GM23338 (cell line): ENCODE results near the gene FOXJ3. TPM values are rescaled to one million over a fixed set of nuclear protein-coding genes. Genes with fewer than 3 reads are reported as not detected.
A peak's percentile ranks its signal among the peaks of the same experiment; 100 is the strongest.

ENCODE experiments used
- ATAC-seq: fragments of 200-7000 bp; cut with Tn5 transposase; 3 replicates; pipeline ENCODE4 v1.9.1; 2020
- DNase-seq: peaks from one replicate; pipeline ENCODE4 v3.0.0-alpha.2; 2015; ENCODE audit warnings: low spot score
- H2AFZ ChIP-seq: fragments of 200-600 bp; sonication (generic); 2 replicates; pipeline ENCODE4 v1.8.0; 2016; ENCODE audit warnings: antibody characterized with exemption, mild to moderate bottlenecking, moderate library complexity
- H3F3A ChIP-seq: fragments of 200-600 bp; sonication (generic); replicated peaks from 2 replicates; pipeline ENCODE4 v1.8.0; 2017; ENCODE audit warnings: antibody characterized with exemption, mixed run types, low read depth
- H3K27ac ChIP-seq: fragments of 200-600 bp; sonication (generic); 2 replicates; pipeline ENCODE4 v1.6.1; 2016; ENCODE audit warnings: low read depth
- H3K27me3 ChIP-seq: fragments of 200-600 bp; sonication (generic); 2 replicates; pipeline ENCODE4 v1.8.0; 2016; ENCODE audit warnings: mild to moderate bottlenecking, mixed run types, moderate library complexity; ENCODE audit not compliant: insufficient read depth
- H3K36me3 ChIP-seq: fragments of 200-600 bp; sonication (generic); 2 replicates; pipeline ENCODE4 v1.8.0; 2016; ENCODE audit warnings: mild to moderate bottlenecking; ENCODE audit not compliant: insufficient read depth
- H3K4me1 ChIP-seq: fragments of 200-600 bp; sonication (generic); 2 replicates; pipeline ENCODE4 v1.8.0; 2016; ENCODE audit warnings: mild to moderate bottlenecking, moderate library complexity; ENCODE audit not compliant: insufficient read depth
- H3K4me2 ChIP-seq: fragments of 200-600 bp; sonication (generic); 2 replicates; pipeline ENCODE4 v1.7.1; 2017; ENCODE audit warnings: mixed run types
- H3K4me3 ChIP-seq: fragments of 200-600 bp; sonication (generic); 2 replicates; pipeline ENCODE4 v1.6.1; 2016; ENCODE audit warnings: mixed run types
- H3K79me2 ChIP-seq: fragments of 200-600 bp; sonication (generic); replicated peaks from 2 replicates; pipeline ENCODE4 v1.8.0; 2017; ENCODE audit warnings: mild to moderate bottlenecking; ENCODE audit not compliant: insufficient read depth
- H3K9me2 ChIP-seq: fragments of 200-600 bp; sonication (generic); 2 replicates; pipeline ENCODE4 v1.8.0; 2017; ENCODE audit not compliant: insufficient read depth
- H4K20me1 ChIP-seq: fragments of 200-600 bp; sonication (generic); replicated peaks from 2 replicates; pipeline ENCODE4 v1.8.0; 2017; ENCODE audit warnings: mild to moderate bottlenecking; ENCODE audit not compliant: insufficient read depth
- H3K27ac Mint-ChIP-seq: 2 replicates; pipeline ENCODE4 v1.8.0; 2020; ENCODE audit warnings: inconsistent platforms, mild to moderate bottlenecking, moderate library complexity, mixed read lengths
- H3K27me3 Mint-ChIP-seq: 3 replicates; pipeline ENCODE4 v1.8.0; 2022; ENCODE audit warnings: low read depth, mild to moderate bottlenecking, moderate library complexity, mixed read lengths, inconsistent platforms; ENCODE audit not compliant: insufficient read depth, poor library complexity
- H3K36me3 Mint-ChIP-seq: 3 replicates; pipeline ENCODE4 v1.8.0; 2021; ENCODE audit warnings: low read depth, mild to moderate bottlenecking, inconsistent platforms, moderate library complexity, mixed read lengths
- H3K4me1 Mint-ChIP-seq: 3 replicates; pipeline ENCODE4 v1.8.0; 2020; ENCODE audit warnings: mild to moderate bottlenecking, inconsistent platforms, mixed read lengths
- H3K4me3 Mint-ChIP-seq: 3 replicates; pipeline ENCODE4 v1.8.0; 2021; ENCODE audit warnings: moderate library complexity, mild to moderate bottlenecking, inconsistent platforms, mixed read lengths
- H3K9me3 Mint-ChIP-seq: 3 replicates; pipeline ENCODE4 v1.8.0; 2020; ENCODE audit warnings: moderate library complexity, mild to moderate bottlenecking, inconsistent platforms, mixed read lengths
- CREB1 ChIP-seq: fragments of 250-450 bp; sonication (Bioruptor Pico); IDR thresholded peaks from 2 replicates; pipeline ENCODE4 v1.5.0; 2020; ENCODE audit warnings: low read depth, mild to moderate bottlenecking, moderate library complexity
- EZH2 ChIP-seq: fragments of 200-600 bp; sonication (generic); IDR thresholded peaks from one replicate; pipeline ENCODE4 v1.8.0; 2017; ENCODE audit warnings: antibody characterized with exemption, mild to moderate bottlenecking, low read depth; ENCODE audit not compliant: unreplicated experiment
- EZH2phosphoT487 ChIP-seq: fragments of 200-600 bp; sonication (generic); IDR thresholded peaks from one replicate; pipeline ENCODE4 v1.8.1; 2018; ENCODE audit warnings: antibody characterized with exemption; ENCODE audit not compliant: unreplicated experiment
- JUNB ChIP-seq: IDR thresholded peaks from one replicate; pipeline ENCODE4 v1.6.1; 2016; ENCODE audit warnings: antibody characterized with exemption; ENCODE audit not compliant: unreplicated experiment
- NANOG ChIP-seq: IDR thresholded peaks from 2 replicates; pipeline ENCODE4 v1.6.1; 2016; ENCODE audit warnings: antibody characterized with exemption, borderline replicate concordance
- POLR2AphosphoS5 ChIP-seq: IDR thresholded peaks from 2 replicates; pipeline ENCODE4 v1.6.1; 2016; ENCODE audit warnings: antibody characterized with exemption, low read depth
- STAT1 ChIP-seq: IDR thresholded peaks from one replicate; pipeline ENCODE4 v1.6.1; 2016; ENCODE audit warnings: antibody characterized with exemption; ENCODE audit not compliant: unreplicated experiment
- ZNF114 ChIP-seq: fragments of 250-450 bp; sonication (Bioruptor Pico); IDR thresholded peaks from 2 replicates; pipeline ENCODE4 v1.5.0; 2020; ENCODE audit warnings: mild to moderate bottlenecking, moderate library complexity
- ZNF331 ChIP-seq: fragments of 250-450 bp; sonication (Bioruptor Pico); IDR thresholded peaks from 2 replicates; pipeline ENCODE4 v1.5.0; 2020; ENCODE audit warnings: low read depth, mild to moderate bottlenecking, moderate library complexity
- polyA plus RNA-seq: library from polyadenylated mRNA; unstranded; fragments of >200 nt; fragmentation: Nextera tagmentation; extraction: Ambion mirVana; gene quantifications from 2 replicates; pipeline ENCODE4 v1.2.1, GENCODE V29; 2016
- total RNA-seq: library from RNA; depleted of rRNA; stranded (reverse); fragments of >200 nt; shearing (Covaris generic); gene quantifications from 2 replicates; pipeline ENCODE4 v1.2.3, GENCODE V29; 2014
- TF ChIP-seq, protein P1 (sequence below): IDR thresholded peaks from 2 replicates; pipeline ENCODE4 v1.6.1; 2016; ENCODE audit warnings: antibody characterized with exemption
- TF ChIP-seq, protein P2 (sequence below): fragments of 250-450 bp; sonication (Bioruptor Pico); IDR thresholded peaks from 2 replicates; pipeline ENCODE4 v1.5.0; 2020; ENCODE audit warnings: mild to moderate bottlenecking, moderate library complexity
- TF ChIP-seq, protein P3 (sequence below), 2 experiments: fragments of 200-600 bp in 1 of 2; sonication (generic) in 1 of 2; conservative IDR thresholded peaks; 2 replicates each; pipeline versions ENCODE4 v1.5.1 to v1.6.1; 2016 to 2017; ENCODE audit warnings: antibody characterized with exemption in 2 of 2, low read depth in 2 of 2, mild to moderate bottlenecking in 2 of 2, moderate library complexity in 1 of 2
- TF ChIP-seq, protein P4 (sequence below): IDR thresholded peaks from one replicate; pipeline ENCODE4 v1.6.1; 2018; ENCODE audit warnings: antibody characterized with exemption; ENCODE audit not compliant: unreplicated experiment

FOXJ3 gene
- total and polyA plus RNA-seq, 2 experiments from 2014 or later, result 36.6 to 53.3 TPM

DNA sequence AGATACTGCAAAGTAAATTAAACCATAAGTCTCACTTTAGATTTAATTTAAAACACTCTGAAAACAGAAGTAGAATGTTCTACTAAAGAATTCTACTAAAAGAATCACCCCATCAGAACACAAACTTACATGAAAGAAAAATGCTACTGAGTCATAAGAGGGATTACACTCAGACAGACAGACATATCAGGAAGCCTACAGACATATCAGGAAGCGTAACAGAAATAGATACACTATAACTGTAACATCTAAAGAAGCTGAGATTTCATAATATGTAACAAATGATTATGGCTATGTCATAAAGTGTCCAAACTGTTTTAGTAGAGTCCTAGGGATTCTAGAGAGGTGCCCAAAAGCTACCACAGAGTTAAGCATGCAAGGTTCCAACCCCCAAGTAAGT lies 23.9 kb downstream of the FOXJ3 start:
- Histone ChIP-seq H3K36me3 (peaks cover 4% of the 10 kb centered on the region; the same call in 1 of the 2 replicates), H4K20me1 (peaks cover 70% of the 10 kb centered on the region), H3F3A (no peaks in the 10 kb centered on the region), H3K27ac (no peak overlapping the region), H3K27me3 (no peaks in the 10 kb centered on the region), H3K4me1 (no peaks in the 10 kb centered on the region), H2AFZ (no peak overlapping the region), H3K79me2 (peaks cover 100% of the 10 kb centered on the region), H3K4me2 (no peak overlapping the region), H3K4me3 (no peak overlapping the region), H3K9me2 (no peaks in the 10 kb centered on the region)
- H3K9me3 Mint-ChIP-seq, result no peaks in the 10 kb centered on the region
- DNase-seq, result no peak
- H3K4me1 Mint-ChIP-seq, result peaks cover 19% of the 10 kb centered on the region
- H3K27ac Mint-ChIP-seq, result peak overlapping the region; percentile 4; the same call in 1 of the 2 replicates
- H3K27me3 Mint-ChIP-seq, result peaks cover 3% of the 10 kb centered on the region
- no peak overlapping the region for H3K4me3 Mint-ChIP-seq
- TF ChIP-seq STAT1 (no peak), JUNB (no peak), EZH2 (no peak), CREB1 (CRISPR knock-in tag) (no peak), ZNF331 (CRISPR knock-in tag) (no peak), NANOG (no peak), ZNF114 (CRISPR knock-in tag) (no peak), POLR2AphosphoS5 (no peak), EZH2phosphoT487 (no peak)
- TF ChIP-seq, protein P1, sequence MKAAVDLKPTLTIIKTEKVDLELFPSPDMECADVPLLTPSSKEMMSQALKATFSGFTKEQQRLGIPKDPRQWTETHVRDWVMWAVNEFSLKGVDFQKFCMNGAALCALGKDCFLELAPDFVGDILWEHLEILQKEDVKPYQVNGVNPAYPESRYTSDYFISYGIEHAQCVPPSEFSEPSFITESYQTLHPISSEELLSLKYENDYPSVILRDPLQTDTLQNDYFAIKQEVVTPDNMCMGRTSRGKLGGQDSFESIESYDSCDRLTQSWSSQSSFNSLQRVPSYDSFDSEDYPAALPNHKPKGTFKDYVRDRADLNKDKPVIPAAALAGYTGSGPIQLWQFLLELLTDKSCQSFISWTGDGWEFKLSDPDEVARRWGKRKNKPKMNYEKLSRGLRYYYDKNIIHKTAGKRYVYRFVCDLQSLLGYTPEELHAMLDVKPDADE, result no peak
- TF ChIP-seq, protein P2, sequence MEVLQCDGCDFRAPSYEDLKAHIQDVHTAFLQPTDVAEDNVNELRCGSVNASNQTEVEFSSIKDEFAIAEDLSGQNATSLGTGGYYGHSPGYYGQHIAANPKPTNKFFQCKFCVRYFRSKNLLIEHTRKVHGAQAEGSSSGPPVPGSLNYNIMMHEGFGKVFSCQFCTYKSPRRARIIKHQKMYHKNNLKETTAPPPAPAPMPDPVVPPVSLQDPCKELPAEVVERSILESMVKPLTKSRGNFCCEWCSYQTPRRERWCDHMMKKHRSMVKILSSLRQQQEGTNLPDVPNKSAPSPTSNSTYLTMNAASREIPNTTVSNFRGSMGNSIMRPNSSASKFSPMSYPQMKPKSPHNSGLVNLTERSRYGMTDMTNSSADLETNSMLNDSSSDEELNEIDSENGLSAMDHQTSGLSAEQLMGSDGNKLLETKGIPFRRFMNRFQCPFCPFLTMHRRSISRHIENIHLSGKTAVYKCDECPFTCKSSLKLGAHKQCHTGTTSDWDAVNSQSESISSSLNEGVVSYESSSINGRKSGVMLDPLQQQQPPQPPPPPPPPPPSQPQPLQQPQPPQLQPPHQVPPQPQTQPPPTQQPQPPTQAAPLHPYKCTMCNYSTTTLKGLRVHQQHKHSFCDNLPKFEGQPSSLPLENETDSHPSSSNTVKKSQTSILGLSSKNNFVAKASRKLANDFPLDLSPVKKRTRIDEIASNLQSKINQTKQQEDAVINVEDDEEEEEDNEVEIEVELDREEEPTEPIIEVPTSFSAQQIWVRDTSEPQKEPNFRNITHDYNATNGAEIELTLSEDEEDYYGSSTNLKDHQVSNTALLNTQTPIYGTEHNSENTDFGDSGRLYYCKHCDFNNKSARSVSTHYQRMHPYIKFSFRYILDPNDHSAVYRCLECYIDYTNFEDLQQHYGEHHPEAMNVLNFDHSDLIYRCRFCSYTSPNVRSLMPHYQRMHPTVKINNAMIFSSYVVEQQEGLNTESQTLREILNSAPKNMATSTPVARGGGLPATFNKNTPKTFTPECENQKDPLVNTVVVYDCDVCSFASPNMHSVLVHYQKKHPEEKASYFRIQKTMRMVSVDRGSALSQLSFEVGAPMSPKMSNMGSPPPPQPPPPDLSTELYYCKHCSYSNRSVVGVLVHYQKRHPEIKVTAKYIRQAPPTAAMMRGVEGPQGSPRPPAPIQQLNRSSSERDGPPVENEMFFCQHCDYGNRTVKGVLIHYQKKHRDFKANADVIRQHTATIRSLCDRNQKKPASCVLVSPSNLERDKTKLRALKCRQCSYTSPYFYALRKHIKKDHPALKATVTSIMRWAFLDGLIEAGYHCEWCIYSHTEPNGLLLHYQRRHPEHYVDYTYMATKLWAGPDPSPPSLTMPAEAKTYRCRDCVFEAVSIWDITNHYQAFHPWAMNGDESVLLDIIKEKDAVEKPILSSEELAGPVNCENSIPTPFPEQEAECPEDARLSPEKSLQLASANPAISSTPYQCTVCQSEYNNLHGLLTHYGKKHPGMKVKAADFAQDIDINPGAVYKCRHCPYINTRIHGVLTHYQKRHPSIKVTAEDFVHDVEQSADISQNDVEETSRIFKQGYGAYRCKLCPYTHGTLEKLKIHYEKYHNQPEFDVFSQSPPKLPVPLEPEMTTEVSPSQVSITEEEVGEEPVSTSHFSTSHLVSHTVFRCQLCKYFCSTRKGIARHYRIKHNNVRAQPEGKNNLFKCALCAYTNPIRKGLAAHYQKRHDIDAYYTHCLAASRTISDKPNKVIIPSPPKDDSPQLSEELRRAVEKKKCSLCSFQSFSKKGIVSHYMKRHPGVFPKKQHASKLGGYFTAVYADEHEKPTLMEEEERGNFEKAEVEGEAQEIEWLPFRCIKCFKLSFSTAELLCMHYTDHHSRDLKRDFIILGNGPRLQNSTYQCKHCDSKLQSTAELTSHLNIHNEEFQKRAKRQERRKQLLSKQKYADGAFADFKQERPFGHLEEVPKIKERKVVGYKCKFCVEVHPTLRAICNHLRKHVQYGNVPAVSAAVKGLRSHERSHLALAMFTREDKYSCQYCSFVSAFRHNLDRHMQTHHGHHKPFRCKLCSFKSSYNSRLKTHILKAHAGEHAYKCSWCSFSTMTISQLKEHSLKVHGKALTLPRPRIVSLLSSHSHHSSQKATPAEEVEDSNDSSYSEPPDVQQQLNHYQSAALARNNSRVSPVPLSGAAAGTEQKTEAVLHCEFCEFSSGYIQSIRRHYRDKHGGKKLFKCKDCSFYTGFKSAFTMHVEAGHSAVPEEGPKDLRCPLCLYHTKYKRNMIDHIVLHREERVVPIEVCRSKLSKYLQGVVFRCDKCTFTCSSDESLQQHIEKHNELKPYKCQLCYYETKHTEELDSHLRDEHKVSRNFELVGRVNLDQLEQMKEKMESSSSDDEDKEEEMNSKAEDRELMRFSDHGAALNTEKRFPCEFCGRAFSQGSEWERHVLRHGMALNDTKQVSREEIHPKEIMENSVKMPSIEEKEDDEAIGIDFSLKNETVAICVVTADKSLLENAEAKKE (CRISPR knock-in tag), result no peak
- TF ChIP-seq, protein P3, sequence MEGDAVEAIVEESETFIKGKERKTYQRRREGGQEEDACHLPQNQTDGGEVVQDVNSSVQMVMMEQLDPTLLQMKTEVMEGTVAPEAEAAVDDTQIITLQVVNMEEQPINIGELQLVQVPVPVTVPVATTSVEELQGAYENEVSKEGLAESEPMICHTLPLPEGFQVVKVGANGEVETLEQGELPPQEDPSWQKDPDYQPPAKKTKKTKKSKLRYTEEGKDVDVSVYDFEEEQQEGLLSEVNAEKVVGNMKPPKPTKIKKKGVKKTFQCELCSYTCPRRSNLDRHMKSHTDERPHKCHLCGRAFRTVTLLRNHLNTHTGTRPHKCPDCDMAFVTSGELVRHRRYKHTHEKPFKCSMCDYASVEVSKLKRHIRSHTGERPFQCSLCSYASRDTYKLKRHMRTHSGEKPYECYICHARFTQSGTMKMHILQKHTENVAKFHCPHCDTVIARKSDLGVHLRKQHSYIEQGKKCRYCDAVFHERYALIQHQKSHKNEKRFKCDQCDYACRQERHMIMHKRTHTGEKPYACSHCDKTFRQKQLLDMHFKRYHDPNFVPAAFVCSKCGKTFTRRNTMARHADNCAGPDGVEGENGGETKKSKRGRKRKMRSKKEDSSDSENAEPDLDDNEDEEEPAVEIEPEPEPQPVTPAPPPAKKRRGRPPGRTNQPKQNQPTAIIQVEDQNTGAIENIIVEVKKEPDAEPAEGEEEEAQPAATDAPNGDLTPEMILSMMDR (conservative IDR thresholded peaks at IDR 0.05; ENCODE audit: low read depth in 2 of 2), result no peak
- TF ChIP-seq, protein P4, sequence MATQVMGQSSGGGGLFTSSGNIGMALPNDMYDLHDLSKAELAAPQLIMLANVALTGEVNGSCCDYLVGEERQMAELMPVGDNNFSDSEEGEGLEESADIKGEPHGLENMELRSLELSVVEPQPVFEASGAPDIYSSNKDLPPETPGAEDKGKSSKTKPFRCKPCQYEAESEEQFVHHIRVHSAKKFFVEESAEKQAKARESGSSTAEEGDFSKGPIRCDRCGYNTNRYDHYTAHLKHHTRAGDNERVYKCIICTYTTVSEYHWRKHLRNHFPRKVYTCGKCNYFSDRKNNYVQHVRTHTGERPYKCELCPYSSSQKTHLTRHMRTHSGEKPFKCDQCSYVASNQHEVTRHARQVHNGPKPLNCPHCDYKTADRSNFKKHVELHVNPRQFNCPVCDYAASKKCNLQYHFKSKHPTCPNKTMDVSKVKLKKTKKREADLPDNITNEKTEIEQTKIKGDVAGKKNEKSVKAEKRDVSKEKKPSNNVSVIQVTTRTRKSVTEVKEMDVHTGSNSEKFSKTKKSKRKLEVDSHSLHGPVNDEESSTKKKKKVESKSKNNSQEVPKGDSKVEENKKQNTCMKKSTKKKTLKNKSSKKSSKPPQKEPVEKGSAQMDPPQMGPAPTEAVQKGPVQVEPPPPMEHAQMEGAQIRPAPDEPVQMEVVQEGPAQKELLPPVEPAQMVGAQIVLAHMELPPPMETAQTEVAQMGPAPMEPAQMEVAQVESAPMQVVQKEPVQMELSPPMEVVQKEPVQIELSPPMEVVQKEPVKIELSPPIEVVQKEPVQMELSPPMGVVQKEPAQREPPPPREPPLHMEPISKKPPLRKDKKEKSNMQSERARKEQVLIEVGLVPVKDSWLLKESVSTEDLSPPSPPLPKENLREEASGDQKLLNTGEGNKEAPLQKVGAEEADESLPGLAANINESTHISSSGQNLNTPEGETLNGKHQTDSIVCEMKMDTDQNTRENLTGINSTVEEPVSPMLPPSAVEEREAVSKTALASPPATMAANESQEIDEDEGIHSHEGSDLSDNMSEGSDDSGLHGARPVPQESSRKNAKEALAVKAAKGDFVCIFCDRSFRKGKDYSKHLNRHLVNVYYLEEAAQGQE, result no peak
- H3K36me3 Mint-ChIP-seq, result peaks cover 9% of the 10 kb centered on the region; the same call in 2 of the 3 replicates
- no peak for ATAC-seq
